Measurements from ENCODE around the gene RAB6C.
"Not testable (repeated sequence)": the region's sequence is repeated elsewhere in the genome, so short reads cannot be mapped to it uniquely, and the experiment has no call there.

GRCh38 chr2:129992415-129993006 is 13.0 kb downstream of the RAB6C start:
- not testable (repeated sequence) for TF ChIP-seq CTCF (IDR thresholded peaks at IDR 0.05; ENCODE audit: borderline replicate concordance, extremely low read depth, low read length, poor library complexity, severe bottlenecking); EZH2 (IDR thresholded peaks at IDR 0.05; ENCODE audit: borderline replicate concordance, low read depth, low read length, severe bottlenecking)
